WTC11 (cell line): ENCODE results near the gene RHOT2. TPM values are rescaled to one million over a fixed set of nuclear protein-coding genes. Genes with fewer than 3 reads are reported as not detected.

Experiments used
- ATAC-seq: fragments of 200-7000 bp; cut with Tn5 transposase; 2 replicates; pipeline ENCODE4 v1.10.0; 2021; ENCODE audit warnings: mild to moderate bottlenecking, moderate library complexity
- CTCF ChIA-PET: fragments of 300-600 bp; sonication (Branson Sonifier 250); formaldehyde crosslinking; loops from one replicate; lab custom pipeline; 2021; ENCODE audit warnings: antibody characterized with exemption; lab: Charles Lee
- POLR2A ChIA-PET: fragments of 350-600 bp; sonication (Branson Sonifier 250); formaldehyde crosslinking; loops from one replicate; lab custom pipeline; 2021; ENCODE audit warnings: antibody characterized with exemption; lab: Charles Lee
- DNase-seq: peaks from one replicate; pipeline ENCODE4 v3.0.0; 2021; ENCODE audit warnings: low spot score
- H3K27ac Mint-ChIP-seq: 2 replicates; pipeline ENCODE4 v1.8.0; 2021; ENCODE audit warnings: mixed read lengths
- H3K27me3 Mint-ChIP-seq: 2 replicates; pipeline ENCODE4 v1.8.0; 2021; ENCODE audit warnings: low read depth, mild to moderate bottlenecking, moderate library complexity, mixed read lengths
- H3K36me3 Mint-ChIP-seq: 2 replicates; pipeline ENCODE4 v1.8.0; 2021; ENCODE audit warnings: mixed read lengths
- H3K4me1 Mint-ChIP-seq: 2 replicates; pipeline ENCODE4 v1.8.0; 2022; ENCODE audit warnings: mixed read lengths
- H3K4me3 Mint-ChIP-seq: 2 replicates; pipeline ENCODE4 v1.8.0; 2021; ENCODE audit warnings: mild to moderate bottlenecking, moderate library complexity, mixed read lengths
- H3K9me3 Mint-ChIP-seq: 2 replicates; pipeline ENCODE4 v1.8.0; 2021; ENCODE audit warnings: mixed read lengths
- CREM ChIP-seq: sonication (generic); formaldehyde crosslinking; IDR thresholded peaks from 2 replicates; pipeline ENCODE4 v1.8.1; 2022; ENCODE audit warnings: mild to moderate bottlenecking, missing genetic modification reagents, moderate library complexity
- ESRRA ChIP-seq: sonication (generic); formaldehyde crosslinking; IDR thresholded peaks from 2 replicates; pipeline ENCODE4 v1.8.1; 2022; ENCODE audit warnings: mild to moderate bottlenecking, missing genetic modification reagents, borderline replicate concordance
- FOXP1 ChIP-seq: sonication (generic); formaldehyde crosslinking; IDR thresholded peaks from 2 replicates; pipeline ENCODE4 v1.8.0; 2022; ENCODE audit warnings: missing genetic modification reagents, mild to moderate bottlenecking, moderate library complexity, borderline replicate concordance
- HMGA2 ChIP-seq: fragments of 250-450 bp; sonication (Bioruptor Pico); IDR thresholded peaks from 2 replicates; pipeline ENCODE4 v1.4.0; 2021; ENCODE audit warnings: mild to moderate bottlenecking, moderate library complexity
- NR2C2 ChIP-seq: sonication (generic); formaldehyde crosslinking; IDR thresholded peaks from 2 replicates; pipeline ENCODE4 v1.8.0; 2022; ENCODE audit warnings: mild to moderate bottlenecking, missing genetic modification reagents
- RELA ChIP-seq: sonication (generic); formaldehyde crosslinking; IDR thresholded peaks from 2 replicates; pipeline ENCODE4 v1.8.1; 2022; ENCODE audit warnings: missing genetic modification reagents, mild to moderate bottlenecking, borderline replicate concordance
- TCF7 ChIP-seq: sonication (generic); formaldehyde crosslinking; IDR thresholded peaks from 2 replicates; pipeline ENCODE4 v1.8.0; 2022; ENCODE audit warnings: mild to moderate bottlenecking, low read depth, missing genetic modification reagents, moderate library complexity
- ZNF423 ChIP-seq: fragments of 250-450 bp; sonication (Bioruptor Pico); IDR thresholded peaks from 2 replicates; pipeline ENCODE4 v2.1.2; 2022; ENCODE audit warnings: mild to moderate bottlenecking, moderate library complexity
- total RNA-seq: library from RNA; stranded (reverse); gene quantifications from 3 replicates; pipeline ENCODE4 v1.2.3, GENCODE V29; 2021
- TF ChIP-seq, protein P1 (sequence below): fragments of 250-450 bp; sonication (Bioruptor Pico); IDR thresholded peaks from 2 replicates; pipeline ENCODE4 v1.9.0; 2021; ENCODE audit warnings: mild to moderate bottlenecking
- TF ChIP-seq, protein P2 (sequence below): sonication (generic); formaldehyde crosslinking; IDR thresholded peaks from 2 replicates; pipeline ENCODE4 v1.8.1; 2022; ENCODE audit warnings: missing genetic modification reagents, borderline replicate concordance
- TF ChIP-seq, protein P3 (sequence below): fragments of 250-450 bp; sonication (Bioruptor Pico); conservative IDR thresholded peaks from 2 replicates; pipeline ENCODE4 v1.9.0; 2021; ENCODE audit warnings: mild to moderate bottlenecking
- TF ChIP-seq, protein P4 (sequence below): sonication (generic); formaldehyde crosslinking; IDR thresholded peaks from 2 replicates; pipeline ENCODE4 v1.8.1; 2022; ENCODE audit warnings: mild to moderate bottlenecking, moderate library complexity, missing genetic modification reagents
- TF ChIP-seq, protein P5 (sequence below): sonication (generic); formaldehyde crosslinking; IDR thresholded peaks from 2 replicates; pipeline ENCODE4 v1.8.1; 2023; ENCODE audit warnings: mild to moderate bottlenecking, missing genetic modification reagents
- TF ChIP-seq, protein P6 (sequence below): sonication (generic); formaldehyde crosslinking; conservative IDR thresholded peaks from 2 replicates; pipeline ENCODE4 v1.8.1; 2023; ENCODE audit warnings: mild to moderate bottlenecking, low read depth, missing genetic modification reagents, moderate library complexity
- TF ChIP-seq, protein P7 (sequence below): fragments of 200-600 bp; IDR thresholded peaks from 2 replicates; pipeline ENCODE4 v1.8.0; 2022; ENCODE audit warnings: antibody characterized with exemption

RHOT2 gene
- total RNA-seq, 1 experiment from 2014 or later = 285 TPM

DNA sequence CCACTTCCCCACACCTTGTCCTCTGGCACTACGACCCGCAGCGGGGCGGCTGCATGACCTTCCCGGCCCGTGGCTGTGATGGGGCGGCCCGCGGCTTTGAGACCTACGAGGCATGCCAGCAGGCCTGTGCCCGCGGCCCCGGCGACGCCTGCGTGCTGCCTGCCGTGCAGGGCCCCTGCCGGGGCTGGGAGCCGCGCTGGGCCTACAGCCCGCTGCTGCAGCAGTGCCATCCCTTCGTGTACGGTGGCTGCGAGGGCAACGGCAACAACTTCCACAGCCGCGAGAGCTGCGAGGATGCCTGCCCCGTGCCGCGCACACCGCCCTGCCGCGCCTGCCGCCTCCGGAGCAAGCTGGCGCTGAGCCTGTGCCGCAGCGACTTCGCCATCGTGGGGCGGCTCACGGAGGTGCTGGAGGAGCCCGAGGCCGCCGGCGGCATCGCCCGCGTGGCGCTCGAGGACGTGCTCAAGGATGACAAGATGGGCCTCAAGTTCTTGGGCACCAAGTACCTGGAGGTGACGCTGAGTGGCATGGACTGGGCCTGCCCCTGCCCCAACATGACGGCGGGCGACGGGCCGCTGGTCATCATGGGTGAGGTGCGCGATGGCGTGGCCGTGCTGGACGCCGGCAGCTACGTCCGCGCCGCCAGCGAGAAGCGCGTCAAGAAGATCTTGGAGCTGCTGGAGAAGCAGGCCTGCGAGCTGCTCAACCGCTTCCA is 34.4 kb upstream of the RHOT2 start:
- ATAC-seq (no peak), DNase-seq (no peak)
- Mint-ChIP-seq H3K36me3 (no peaks in the 10 kb centered on the region), H3K27ac (no peak overlapping the region), H3K9me3 (no peaks in the 10 kb centered on the region), H3K4me3 (no peak overlapping the region), H3K27me3 (peaks cover 4% of the 10 kb centered on the region; the same call in 1 of the 2 replicates), H3K4me1 (peaks cover 27% of the 10 kb centered on the region)
- POLR2A ChIA-PET = no interaction called here
- TF ChIP-seq, protein P1, sequence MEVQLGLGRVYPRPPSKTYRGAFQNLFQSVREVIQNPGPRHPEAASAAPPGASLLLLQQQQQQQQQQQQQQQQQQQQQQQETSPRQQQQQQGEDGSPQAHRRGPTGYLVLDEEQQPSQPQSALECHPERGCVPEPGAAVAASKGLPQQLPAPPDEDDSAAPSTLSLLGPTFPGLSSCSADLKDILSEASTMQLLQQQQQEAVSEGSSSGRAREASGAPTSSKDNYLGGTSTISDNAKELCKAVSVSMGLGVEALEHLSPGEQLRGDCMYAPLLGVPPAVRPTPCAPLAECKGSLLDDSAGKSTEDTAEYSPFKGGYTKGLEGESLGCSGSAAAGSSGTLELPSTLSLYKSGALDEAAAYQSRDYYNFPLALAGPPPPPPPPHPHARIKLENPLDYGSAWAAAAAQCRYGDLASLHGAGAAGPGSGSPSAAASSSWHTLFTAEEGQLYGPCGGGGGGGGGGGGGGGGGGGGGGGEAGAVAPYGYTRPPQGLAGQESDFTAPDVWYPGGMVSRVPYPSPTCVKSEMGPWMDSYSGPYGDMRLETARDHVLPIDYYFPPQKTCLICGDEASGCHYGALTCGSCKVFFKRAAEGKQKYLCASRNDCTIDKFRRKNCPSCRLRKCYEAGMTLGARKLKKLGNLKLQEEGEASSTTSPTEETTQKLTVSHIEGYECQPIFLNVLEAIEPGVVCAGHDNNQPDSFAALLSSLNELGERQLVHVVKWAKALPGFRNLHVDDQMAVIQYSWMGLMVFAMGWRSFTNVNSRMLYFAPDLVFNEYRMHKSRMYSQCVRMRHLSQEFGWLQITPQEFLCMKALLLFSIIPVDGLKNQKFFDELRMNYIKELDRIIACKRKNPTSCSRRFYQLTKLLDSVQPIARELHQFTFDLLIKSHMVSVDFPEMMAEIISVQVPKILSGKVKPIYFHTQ (CRISPR knock-in tag) = no peak
- TF ChIP-seq, protein P2, sequence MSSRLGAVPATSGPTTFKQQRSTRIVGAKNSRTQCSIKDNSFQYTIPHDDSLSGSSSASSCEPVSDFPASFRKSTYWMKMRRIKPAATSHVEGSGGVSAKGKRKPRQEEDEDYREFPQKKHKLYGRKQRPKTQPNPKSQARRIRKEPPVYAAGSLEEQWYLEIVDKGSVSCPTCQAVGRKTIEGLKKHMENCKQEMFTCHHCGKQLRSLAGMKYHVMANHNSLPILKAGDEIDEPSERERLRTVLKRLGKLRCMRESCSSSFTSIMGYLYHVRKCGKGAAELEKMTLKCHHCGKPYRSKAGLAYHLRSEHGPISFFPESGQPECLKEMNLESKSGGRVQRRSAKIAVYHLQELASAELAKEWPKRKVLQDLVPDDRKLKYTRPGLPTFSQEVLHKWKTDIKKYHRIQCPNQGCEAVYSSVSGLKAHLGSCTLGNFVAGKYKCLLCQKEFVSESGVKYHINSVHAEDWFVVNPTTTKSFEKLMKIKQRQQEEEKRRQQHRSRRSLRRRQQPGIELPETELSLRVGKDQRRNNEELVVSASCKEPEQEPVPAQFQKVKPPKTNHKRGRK (CRISPR knock-in tag) = no peak
- TF ChIP-seq HMGA2 (CRISPR knock-in tag) = no peak
- TF ChIP-seq TCF7 (CRISPR knock-in tag) = 0 out of 2 replicates have a peak, but pooled peaks have one; percentile 11
- no peak for TF ChIP-seq NR2C2 (CRISPR knock-in tag)
- CTCF ChIA-PET = interaction anchor here (0.9 kb wide), 1 partner anchor 54 kb away, joined by 3 read pairs; no protein-coding TSS in a partner anchor

DNA sequence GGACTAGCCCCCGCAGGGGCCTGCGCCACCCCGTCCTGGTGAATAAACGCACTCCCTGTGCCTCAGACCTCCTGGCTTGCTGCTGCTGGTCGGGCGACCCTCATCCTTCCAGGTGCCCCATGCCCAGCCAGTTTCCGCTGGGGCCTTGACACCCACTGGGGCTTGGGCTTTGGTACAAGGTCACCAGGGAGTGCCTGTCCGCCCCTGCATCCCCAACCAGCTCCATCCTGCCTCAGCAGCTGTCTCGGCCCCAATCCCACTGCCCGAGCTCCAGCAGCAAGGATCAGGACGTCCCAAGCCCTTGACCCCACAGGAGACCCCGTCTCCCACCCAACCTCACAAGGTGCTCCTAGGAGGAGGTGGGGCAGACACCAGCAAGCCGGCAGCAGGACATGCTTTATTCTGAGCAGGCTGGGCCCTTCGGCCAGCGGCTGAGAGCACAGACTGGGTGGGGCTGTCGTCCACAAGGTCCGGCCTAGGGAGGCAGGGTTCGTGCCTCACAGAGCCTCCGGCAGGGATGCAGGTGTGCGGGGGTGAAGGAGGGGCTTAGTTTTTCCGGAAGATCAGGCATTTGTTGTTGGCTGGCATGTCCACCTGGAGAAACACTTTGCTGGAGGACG is 33.8 kb upstream of the RHOT2 start:
- no peaks in the 10 kb centered on the region for H3K36me3 Mint-ChIP-seq
- CTCF ChIA-PET = interaction anchor here (0.9 kb wide), 1 partner anchor 55 kb away, joined by 3 read pairs; no protein-coding TSS in a partner anchor

DNA sequence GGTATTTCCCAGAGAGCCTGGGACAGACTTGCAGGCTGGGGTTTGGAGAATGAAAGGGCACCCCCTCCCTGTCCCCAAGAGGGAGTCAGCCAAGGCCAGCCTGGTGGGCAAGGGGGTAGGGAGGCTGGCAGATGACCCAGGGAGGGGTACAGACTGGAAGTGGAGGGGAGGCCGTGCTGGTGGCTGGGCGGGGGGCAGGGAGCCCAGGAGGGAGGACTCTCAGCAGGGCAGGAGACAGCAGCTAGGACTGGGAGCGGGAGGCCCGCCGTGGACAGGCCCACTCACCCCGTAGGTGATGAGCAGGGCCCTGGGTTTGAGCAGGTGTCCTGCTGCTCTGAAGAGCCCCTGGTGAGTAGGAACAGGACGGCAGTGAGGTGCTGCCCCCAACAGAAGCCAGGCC is 32.9 kb upstream of the RHOT2 start:
- no peaks in the 10 kb centered on the region for H3K9me3 Mint-ChIP-seq
- H3K4me3 Mint-ChIP-seq = peak overlapping the region; percentile 54
- no peaks in the 10 kb centered on the region for H3K36me3 Mint-ChIP-seq
- peaks cover 23% of the 10 kb centered on the region for H3K4me1 Mint-ChIP-seq
- ChIA-PET CTCF (no interaction called here), POLR2A (no interaction called here)
- peaks cover 4% of the 10 kb centered on the region; the same call in 1 of the 2 replicates for H3K27me3 Mint-ChIP-seq
- no peak overlapping the region for H3K27ac Mint-ChIP-seq
- TF ChIP-seq, protein P3, sequence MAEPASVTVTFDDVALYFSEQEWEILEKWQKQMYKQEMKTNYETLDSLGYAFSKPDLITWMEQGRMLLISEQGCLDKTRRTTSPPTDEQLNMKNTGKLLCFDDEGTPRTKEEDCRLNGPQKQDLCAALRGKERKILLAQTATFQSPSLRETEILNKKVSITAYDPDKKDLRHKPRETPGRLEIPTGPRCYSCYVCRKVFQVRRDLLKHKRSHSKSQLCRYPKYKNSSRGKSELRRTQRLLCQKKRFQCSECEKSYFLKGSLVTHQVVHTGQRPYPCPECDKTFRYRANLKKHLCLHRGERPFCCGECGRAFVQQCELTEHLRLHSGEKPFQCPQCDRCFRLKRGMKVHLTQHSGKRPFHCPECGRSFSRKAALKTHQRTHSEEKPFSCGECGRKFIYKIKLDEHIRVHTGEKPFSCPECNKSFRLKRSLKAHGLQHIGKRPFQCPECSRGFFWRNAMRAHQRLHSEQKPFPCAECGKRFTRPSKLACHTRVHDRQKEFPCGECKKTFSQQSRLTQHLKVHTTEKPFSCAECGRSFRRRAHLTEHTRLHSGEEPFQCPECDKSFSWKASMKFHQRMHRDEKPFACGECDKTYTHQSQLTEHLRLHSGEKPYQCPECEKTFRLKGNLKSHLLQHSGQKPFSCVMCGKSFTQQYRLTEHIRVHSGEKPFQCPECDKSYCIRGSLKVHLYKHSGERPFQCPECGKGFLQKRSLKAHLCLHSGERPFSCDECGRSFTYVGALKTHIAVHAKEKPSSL = no peak
- TF ChIP-seq CREM (CRISPR knock-in tag) = no peak
- TF ChIP-seq ESRRA (CRISPR knock-in tag) = no peak
- TF ChIP-seq, protein P4, sequence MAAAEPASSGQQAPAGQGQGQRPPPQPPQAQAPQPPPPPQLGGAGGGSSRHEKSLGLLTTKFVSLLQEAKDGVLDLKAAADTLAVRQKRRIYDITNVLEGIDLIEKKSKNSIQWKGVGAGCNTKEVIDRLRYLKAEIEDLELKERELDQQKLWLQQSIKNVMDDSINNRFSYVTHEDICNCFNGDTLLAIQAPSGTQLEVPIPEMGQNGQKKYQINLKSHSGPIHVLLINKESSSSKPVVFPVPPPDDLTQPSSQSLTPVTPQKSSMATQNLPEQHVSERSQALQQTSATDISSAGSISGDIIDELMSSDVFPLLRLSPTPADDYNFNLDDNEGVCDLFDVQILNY (CRISPR knock-in tag) = no peak
- no peak for TF ChIP-seq RELA (CRISPR knock-in tag)
- TF ChIP-seq, protein P5, sequence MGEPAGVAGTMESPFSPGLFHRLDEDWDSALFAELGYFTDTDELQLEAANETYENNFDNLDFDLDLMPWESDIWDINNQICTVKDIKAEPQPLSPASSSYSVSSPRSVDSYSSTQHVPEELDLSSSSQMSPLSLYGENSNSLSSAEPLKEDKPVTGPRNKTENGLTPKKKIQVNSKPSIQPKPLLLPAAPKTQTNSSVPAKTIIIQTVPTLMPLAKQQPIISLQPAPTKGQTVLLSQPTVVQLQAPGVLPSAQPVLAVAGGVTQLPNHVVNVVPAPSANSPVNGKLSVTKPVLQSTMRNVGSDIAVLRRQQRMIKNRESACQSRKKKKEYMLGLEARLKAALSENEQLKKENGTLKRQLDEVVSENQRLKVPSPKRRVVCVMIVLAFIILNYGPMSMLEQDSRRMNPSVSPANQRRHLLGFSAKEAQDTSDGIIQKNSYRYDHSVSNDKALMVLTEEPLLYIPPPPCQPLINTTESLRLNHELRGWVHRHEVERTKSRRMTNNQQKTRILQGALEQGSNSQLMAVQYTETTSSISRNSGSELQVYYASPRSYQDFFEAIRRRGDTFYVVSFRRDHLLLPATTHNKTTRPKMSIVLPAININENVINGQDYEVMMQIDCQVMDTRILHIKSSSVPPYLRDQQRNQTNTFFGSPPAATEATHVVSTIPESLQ (CRISPR knock-in tag) = no peak
- TF ChIP-seq, protein P6, sequence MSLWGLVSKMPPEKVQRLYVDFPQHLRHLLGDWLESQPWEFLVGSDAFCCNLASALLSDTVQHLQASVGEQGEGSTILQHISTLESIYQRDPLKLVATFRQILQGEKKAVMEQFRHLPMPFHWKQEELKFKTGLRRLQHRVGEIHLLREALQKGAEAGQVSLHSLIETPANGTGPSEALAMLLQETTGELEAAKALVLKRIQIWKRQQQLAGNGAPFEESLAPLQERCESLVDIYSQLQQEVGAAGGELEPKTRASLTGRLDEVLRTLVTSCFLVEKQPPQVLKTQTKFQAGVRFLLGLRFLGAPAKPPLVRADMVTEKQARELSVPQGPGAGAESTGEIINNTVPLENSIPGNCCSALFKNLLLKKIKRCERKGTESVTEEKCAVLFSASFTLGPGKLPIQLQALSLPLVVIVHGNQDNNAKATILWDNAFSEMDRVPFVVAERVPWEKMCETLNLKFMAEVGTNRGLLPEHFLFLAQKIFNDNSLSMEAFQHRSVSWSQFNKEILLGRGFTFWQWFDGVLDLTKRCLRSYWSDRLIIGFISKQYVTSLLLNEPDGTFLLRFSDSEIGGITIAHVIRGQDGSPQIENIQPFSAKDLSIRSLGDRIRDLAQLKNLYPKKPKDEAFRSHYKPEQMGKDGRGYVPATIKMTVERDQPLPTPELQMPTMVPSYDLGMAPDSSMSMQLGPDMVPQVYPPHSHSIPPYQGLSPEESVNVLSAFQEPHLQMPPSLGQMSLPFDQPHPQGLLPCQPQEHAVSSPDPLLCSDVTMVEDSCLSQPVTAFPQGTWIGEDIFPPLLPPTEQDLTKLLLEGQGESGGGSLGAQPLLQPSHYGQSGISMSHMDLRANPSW (CRISPR knock-in tag) = no peak
- TF ChIP-seq, protein P7, sequence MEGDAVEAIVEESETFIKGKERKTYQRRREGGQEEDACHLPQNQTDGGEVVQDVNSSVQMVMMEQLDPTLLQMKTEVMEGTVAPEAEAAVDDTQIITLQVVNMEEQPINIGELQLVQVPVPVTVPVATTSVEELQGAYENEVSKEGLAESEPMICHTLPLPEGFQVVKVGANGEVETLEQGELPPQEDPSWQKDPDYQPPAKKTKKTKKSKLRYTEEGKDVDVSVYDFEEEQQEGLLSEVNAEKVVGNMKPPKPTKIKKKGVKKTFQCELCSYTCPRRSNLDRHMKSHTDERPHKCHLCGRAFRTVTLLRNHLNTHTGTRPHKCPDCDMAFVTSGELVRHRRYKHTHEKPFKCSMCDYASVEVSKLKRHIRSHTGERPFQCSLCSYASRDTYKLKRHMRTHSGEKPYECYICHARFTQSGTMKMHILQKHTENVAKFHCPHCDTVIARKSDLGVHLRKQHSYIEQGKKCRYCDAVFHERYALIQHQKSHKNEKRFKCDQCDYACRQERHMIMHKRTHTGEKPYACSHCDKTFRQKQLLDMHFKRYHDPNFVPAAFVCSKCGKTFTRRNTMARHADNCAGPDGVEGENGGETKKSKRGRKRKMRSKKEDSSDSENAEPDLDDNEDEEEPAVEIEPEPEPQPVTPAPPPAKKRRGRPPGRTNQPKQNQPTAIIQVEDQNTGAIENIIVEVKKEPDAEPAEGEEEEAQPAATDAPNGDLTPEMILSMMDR = no peak
- no peak for TF ChIP-seq FOXP1 (CRISPR knock-in tag)
- ATAC-seq (no peak), DNase-seq (no peak)

More for the DNA sequence above, 33.8 kb upstream of the RHOT2 start:
- POLR2A ChIA-PET = no interaction called here
- no peak for ATAC-seq
- TF ChIP-seq ZNF423 (no peak), TCF7 (CRISPR knock-in tag) (0 out of 2 replicates have a peak, but pooled peaks have one; percentile 8)
- TF ChIP-seq, all 79 proteins: peak for 1
- Mint-ChIP-seq H3K4me1 (peaks cover 27% of the 10 kb centered on the region), H3K4me3 (peak overlapping the region; percentile 48), H3K9me3 (no peaks in the 10 kb centered on the region), H3K27ac (no peak overlapping the region), H3K27me3 (peaks cover 4% of the 10 kb centered on the region; the same call in 1 of the 2 replicates)
- no peak for DNase-seq
